Measurements from ENCODE around the gene SLC4A2. TPM values are rescaled to one million over a fixed set of nuclear protein-coding genes. Genes with fewer than 3 reads are reported as not detected.
"Not testable (repeated sequence)": the region's sequence is repeated elsewhere in the genome, so short reads cannot be mapped to it uniquely, and the experiment has no call there.

SLC4A2 gene
- total RNA-seq, 6 experiments from 2014 or later: 74.0 to 140 (median 106) TPM

DNA sequence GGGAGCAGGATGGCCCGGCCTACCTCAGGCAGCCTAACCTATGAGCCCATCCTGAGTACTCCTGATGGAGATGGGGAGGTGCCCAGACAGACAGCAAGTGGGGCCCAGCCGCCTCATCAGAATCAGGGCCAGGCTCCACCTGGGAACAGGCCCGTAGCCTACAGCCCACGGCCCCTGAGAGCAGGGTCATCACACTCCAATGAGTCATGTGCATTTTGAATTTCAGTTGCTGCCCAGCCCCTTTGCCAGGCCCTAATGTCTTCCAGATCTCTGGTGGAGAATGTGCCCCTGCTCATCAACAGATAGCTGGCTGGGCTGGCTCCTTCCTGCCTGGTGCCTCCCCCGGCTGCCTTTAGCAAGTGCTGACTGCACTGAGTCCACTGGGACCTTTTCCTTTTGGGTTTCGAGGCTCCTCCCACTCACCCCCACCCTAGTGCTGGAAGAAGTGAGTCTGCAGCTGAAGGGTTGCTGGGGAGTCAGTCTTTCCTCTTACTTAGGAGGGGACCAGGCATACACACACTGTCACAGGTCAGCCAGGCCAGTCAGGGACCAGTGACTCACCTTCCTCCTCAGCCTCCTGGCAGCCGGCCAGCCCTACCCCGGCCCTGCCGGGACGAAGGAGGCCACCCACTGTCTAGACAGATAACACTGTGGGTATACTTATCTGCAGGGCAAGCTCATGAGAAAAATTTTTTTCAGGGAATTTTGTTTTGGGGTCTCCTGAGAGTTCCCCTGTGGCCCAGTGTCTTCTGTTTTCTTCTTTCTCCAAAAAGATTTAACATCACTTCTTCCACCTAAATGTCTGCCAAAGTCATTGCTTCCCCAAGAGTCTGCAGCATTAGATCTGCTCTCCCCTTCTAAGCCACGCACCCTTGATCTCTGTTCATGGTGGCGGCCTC is 20.2 kb upstream of the SLC4A2 start:
- intact Hi-C loops (cut with DNase I): no loop called here

DNA sequence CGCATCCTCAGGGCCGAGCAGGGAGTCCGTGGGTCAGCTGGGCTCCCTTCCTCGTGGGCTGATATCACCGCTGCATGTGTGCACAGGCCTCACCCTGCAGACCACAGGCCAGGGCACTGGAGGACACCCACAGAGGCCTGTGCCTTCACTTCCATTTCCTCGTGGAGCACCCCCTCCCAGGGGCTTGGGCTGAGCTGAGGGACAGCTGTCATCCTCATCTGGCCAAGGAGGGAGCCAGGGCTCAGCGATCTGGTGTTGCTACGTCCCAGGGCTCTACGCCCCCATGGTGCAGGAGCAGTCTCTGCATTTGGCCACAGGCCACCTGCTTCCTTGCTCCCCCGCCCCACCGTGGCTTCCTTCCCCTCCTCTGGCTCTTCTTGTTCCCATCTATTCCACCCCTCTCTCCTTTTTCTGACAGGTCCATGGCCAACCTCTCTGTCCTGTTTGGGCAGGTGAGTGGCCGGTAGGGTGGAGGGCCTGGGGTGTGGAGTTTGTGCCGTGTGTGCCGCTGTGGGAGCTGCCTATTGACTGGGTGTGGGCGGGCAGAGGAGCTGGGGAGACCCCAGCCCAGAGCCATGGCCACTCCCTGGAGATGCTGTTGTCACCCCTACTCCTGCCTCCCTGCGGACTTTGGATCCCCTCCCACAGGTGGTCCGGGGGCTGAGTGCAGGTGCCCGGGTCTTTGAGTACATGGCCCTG is 19.4 kb upstream of the SLC4A2 start:
- H3K36me3 ChIP-seq: peaks cover 0 to 7% (median 2%) of the 10 kb centered on the region in 4 donors

More for the DNA sequence above, 20.2 kb upstream of the SLC4A2 start:
- H3K4me3 ChIP-seq: no peak overlapping the region
- DNase-seq: peak in 2 of 3 donors; percentile 69 to 87
- peaks cover 0 to 7% (median 3%) of the 10 kb centered on the region in 4 donors for H3K36me3 ChIP-seq
- no peak overlapping the region for H3K27ac ChIP-seq
- 31% methylated on average over 8 of the region's 12 CpGs for WGBS (ENCODE audit: insufficient coverage, low coverage, low lambda C conversion rate, missing lambda C conversion rate)
- no peaks in the 10 kb centered on the region for H3K27me3 ChIP-seq
- peaks cover 0 to 5% (median 0%) of the 10 kb centered on the region in 4 donors for H3K4me1 ChIP-seq
- no peak for TF ChIP-seq POLR2A (IDR thresholded peaks at IDR 0.05)
- TF ChIP-seq, protein P1, sequence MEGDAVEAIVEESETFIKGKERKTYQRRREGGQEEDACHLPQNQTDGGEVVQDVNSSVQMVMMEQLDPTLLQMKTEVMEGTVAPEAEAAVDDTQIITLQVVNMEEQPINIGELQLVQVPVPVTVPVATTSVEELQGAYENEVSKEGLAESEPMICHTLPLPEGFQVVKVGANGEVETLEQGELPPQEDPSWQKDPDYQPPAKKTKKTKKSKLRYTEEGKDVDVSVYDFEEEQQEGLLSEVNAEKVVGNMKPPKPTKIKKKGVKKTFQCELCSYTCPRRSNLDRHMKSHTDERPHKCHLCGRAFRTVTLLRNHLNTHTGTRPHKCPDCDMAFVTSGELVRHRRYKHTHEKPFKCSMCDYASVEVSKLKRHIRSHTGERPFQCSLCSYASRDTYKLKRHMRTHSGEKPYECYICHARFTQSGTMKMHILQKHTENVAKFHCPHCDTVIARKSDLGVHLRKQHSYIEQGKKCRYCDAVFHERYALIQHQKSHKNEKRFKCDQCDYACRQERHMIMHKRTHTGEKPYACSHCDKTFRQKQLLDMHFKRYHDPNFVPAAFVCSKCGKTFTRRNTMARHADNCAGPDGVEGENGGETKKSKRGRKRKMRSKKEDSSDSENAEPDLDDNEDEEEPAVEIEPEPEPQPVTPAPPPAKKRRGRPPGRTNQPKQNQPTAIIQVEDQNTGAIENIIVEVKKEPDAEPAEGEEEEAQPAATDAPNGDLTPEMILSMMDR (IDR thresholded peaks at IDR 0.05): no peak
- peak; percentile 67 to 89 (median 78) for ATAC-seq
- H3K9me3 ChIP-seq: no peaks in the 10 kb centered on the region

DNA sequence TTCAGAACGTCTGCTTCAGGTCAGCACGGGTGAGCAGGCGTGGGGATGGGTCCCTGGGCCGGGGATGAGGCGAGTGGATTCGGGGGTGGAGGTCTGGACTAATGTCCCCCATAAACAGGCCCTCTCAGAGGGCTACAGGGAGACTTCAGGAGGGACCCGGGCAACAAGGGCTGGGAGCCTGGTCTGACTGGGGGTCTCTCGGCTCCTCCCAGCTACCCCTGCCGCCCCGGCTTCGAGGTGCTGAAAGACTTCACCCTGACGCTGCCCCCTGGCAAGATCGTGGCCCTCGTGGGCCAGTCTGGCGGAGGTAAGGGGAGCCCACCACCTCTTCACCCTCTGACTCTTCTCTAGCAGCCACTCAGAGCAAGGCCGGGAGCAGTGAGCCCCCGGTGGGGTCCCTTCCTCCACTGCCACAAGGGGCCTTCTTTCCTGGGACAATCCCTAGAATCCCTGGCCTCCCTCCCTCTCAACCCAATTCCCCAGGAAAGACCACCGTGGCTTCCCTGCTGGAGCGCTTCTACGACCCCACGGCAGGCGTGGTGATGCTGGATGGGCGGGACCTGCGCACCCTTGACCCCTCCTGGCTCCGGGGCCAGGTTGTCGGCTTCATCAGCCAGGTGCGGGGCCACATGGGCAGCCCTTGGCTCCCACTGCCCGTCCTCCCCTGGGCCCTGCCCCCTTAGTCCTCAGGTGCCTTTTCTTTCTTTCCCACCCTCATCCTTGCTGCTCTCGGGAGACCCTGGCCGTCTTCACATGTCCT is 18.6 kb upstream of the SLC4A2 start:
- peaks cover 0 to 5% (median 0%) of the 10 kb centered on the region in 4 donors for H3K4me1 ChIP-seq
- intact Hi-C loops (cut with DNase I): no loop called here
- 93% methylated on average over 10 of the region's 30 CpGs for WGBS (ENCODE audit: insufficient coverage, low coverage, low lambda C conversion rate, missing lambda C conversion rate)
- H3K9me3 ChIP-seq: no peaks in the 10 kb centered on the region
- TF ChIP-seq, protein P1 (IDR thresholded peaks at IDR 0.05): no peak
- no peak for TF ChIP-seq POLR2A (IDR thresholded peaks at IDR 0.05)
- H3K27ac ChIP-seq: no peak overlapping the region
- H3K36me3 ChIP-seq: peaks cover 0 to 1% (median 0%) of the 10 kb centered on the region in 4 donors
- no peaks in the 10 kb centered on the region for H3K27me3 ChIP-seq
- ATAC-seq (no peak), DNase-seq (no peak)
- no peak overlapping the region for H3K4me3 ChIP-seq

More for the DNA sequence above, 19.4 kb upstream of the SLC4A2 start:
- H3K27ac ChIP-seq: no peak overlapping the region
- H3K9me3 ChIP-seq: no peaks in the 10 kb centered on the region
- ATAC-seq (peak in 2 of 4 donors; percentile 4 to 8), DNase-seq (no peak)
- no peak for TF ChIP-seq POLR2A (IDR thresholded peaks at IDR 0.05)
- peaks cover 0 to 5% (median 0%) of the 10 kb centered on the region in 4 donors for H3K4me1 ChIP-seq
- WGBS (ENCODE audit: insufficient coverage, low coverage, low lambda C conversion rate, missing lambda C conversion rate): 62% methylated on average over 8 of the region's 18 CpGs
- intact Hi-C loops (cut with DNase I): no loop called here
- H3K4me3 ChIP-seq: no peak overlapping the region
- H3K27me3 ChIP-seq: no peaks in the 10 kb centered on the region

DNA sequence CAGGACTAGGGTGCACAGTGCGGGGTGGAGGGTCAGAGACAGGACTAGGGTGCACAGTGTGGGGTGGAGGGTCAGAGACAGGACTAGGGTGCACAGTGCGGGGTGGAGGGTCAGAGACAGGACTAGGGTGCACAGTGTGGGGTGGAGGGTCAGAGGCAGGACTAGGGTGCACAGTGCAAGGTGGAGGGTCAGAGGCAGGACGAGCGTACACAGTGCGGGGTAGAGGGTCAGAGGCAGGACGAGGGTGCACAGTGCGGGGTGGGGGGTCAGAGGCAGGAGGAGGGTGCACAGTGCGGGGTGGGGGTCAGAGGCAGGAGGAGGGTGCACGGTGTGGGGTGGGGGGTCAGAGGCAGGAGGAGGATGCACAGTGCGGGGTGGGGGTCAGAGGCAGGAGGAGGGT is 15.9 kb upstream of the SLC4A2 start:
- H3K9me3 ChIP-seq; DNase-seq; H3K27me3 ChIP-seq; intact Hi-C loops (cut with DNase I); H3K27ac ChIP-seq; H3K36me3 ChIP-seq; ATAC-seq; H3K4me1 ChIP-seq; H3K4me3 ChIP-seq: not testable (repeated sequence)
- 93% methylated on average over 9 of the region's 10 CpGs for WGBS (ENCODE audit: insufficient coverage, low coverage, low lambda C conversion rate, missing lambda C conversion rate)

DNA sequence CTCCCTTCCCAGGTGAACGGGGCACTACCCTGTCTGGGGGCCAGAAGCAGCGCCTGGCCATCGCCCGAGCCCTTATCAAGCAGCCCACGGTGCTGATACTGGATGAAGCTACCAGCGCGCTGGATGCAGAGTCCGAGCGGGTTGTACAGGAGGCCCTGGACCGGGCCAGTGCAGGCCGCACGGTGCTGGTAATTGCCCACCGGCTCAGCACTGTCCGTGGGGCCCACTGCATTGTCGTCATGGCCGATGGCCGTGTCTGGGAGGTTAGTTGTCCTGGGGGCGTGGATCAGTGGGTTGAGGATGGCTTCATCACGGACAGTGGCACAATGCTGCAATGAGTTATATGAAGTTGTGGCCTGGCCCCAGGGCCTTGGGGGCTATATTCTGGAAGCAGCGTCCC is 15.4 kb upstream of the SLC4A2 start:
- H3K4me3 ChIP-seq: no peak overlapping the region
- TF ChIP-seq, protein P1 (IDR thresholded peaks at IDR 0.05): no peak
- no peak for TF ChIP-seq POLR2A (IDR thresholded peaks at IDR 0.05)
- H3K36me3 ChIP-seq: no peaks in the 10 kb centered on the region
- H3K4me1 ChIP-seq: peaks cover 0 to 2% (median 0%) of the 10 kb centered on the region in 4 donors
- H3K27ac ChIP-seq: no peak overlapping the region
- no peaks in the 10 kb centered on the region for H3K27me3 ChIP-seq
- WGBS (ENCODE audit: insufficient coverage, low coverage, low lambda C conversion rate, missing lambda C conversion rate): 93% methylated on average over 7 of the region's 20 CpGs
- intact Hi-C loops (cut with DNase I): no loop called here
- no peak for ATAC-seq
- DNase-seq: no peak
- no peaks in the 10 kb centered on the region for H3K9me3 ChIP-seq

All from right lobe of liver (tissue), 6 donors.